Kidney epithelial cell (primary cell): Measurements from ENCODE around the gene RBMS1. TPM values are rescaled to one million over a fixed set of nuclear protein-coding genes. Genes with fewer than 3 reads are reported as not detected.

Experiments
- DNase-seq: peaks from one replicate; pipeline ENCODE4 v3.0.0-alpha.2; 2010; ENCODE audit warnings: low read depth
- H3K27me3 ChIP-seq: 2 replicates; pipeline ENCODE4 v1.6.0; 2011; ENCODE audit warnings: low read length; ENCODE audit not compliant: control insufficient read depth, insufficient read depth
- H3K36me3 ChIP-seq: 2 replicates; pipeline ENCODE4 v1.5.1; 2011; ENCODE audit warnings: low read length; ENCODE audit not compliant: control insufficient read depth, insufficient read depth
- H3K4me3 ChIP-seq: 2 replicates; pipeline ENCODE4 v1.5.1; 2011; ENCODE audit warnings: low read depth, mild to moderate bottlenecking, control low read depth, low read length
- CTCF ChIP-seq: IDR thresholded peaks from 2 replicates; pipeline ENCODE4 v1.5.1; 2011; ENCODE audit warnings: mild to moderate bottlenecking, moderate library complexity, low read length, control low read depth, inconsistent platforms; ENCODE audit not compliant: insufficient read depth, poor library complexity, severe bottlenecking
- total RNA-seq: library from RNA; depleted of rRNA; stranded (reverse); fragments of >200 nt; gene quantifications from 2 replicates; pipeline ENCODE4 v1.2.3, GENCODE V29; 2015

Gene RBMS1
- total RNA-seq, 1 donor from 2014 or later = 52.5 TPM

DNA sequence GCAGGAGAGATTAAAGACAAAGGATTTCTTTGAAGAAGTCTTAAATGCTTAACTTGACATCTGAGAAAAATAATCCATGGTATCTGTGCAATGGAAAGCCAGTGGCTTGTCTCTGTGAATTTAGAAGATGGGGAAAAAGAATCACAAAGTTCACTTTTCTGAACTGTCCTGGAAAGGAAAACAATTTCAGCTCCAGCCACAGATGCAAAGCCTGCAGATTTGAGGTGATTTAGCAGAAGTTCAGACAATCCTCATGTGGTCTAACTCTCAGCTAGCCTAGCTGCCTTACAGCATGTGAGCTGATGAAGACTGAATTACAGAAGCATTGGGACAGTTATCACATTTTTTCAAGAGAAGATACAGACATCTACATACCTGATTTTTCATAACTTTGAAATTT, 166.8 kb downstream of the RBMS1 start:
- no peak for DNase-seq
- Histone ChIP-seq H3K4me3 (no peak overlapping the region), H3K27me3 (no peaks in the 10 kb centered on the region), H3K36me3 (no peaks in the 10 kb centered on the region)
- no peak for TF ChIP-seq CTCF

DNA sequence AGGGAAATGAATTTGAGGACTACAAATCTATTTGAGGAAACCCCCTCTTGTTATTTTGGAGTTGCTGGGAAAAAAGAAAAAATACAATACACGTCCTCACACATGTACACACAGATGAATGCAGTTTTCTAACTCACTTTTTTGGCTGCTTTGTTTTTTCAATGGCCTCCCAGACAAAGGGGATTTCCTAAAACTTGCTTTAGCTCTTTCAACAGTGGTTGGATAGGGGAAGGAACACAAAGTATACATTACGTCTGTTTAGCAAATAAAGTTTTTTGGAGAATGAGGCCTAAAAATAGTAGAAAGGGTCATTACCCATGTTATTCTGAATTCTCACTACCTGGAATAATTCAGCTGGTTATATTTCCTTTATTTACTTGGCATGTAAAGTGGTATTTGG, 168.2 kb downstream of the RBMS1 start:
- Histone ChIP-seq H3K36me3 (no peaks in the 10 kb centered on the region), H3K4me3 (no peak overlapping the region), H3K27me3 (no peaks in the 10 kb centered on the region)
- no peak for DNase-seq
- TF ChIP-seq CTCF = no peak

- Histone ChIP-seq H3K27me3 (no peaks in the 10 kb centered on the region), H3K4me3 (no peak overlapping the region), H3K36me3 (no peaks in the 10 kb centered on the region)
- DNase-seq = no peak
- no peak for TF ChIP-seq CTCF
Measured at GRCh38 chr2:160324917-160325316, 168.7 kb downstream of the RBMS1 start.

DNA sequence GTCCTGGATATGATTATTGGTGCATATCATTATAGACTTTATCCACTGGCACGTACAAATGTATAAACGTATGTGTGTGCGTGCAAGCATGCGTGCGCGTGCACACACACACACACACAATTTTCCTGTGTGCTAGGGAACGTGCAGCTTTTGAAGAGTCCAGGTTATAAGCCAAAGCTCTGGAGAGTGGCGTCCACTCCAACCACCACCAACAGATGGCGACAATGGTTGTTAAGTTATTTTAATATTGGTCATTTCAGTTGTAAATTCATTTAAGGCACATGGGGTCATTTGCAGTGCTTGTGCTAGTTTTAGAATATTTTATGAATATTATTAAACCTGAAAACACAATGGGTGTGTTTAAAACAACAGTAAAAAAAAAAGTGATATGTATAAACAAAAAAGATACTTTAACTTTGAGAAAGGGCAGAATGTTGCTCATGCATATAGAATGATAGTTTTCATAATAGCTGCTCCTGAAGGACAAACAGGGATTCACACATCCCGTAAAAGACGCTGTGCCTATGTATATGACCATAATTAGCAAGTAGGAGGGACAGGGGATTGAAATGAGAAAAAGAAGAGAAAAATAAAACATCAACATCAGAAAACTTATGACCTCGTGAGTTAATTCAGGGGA, 169.3 kb downstream of the RBMS1 start:
- peak; percentile 70 for TF ChIP-seq CTCF
- Histone ChIP-seq H3K27me3 (no peaks in the 10 kb centered on the region), H3K4me3 (no peak overlapping the region), H3K36me3 (no peaks in the 10 kb centered on the region)
- no peak for DNase-seq

DNA sequence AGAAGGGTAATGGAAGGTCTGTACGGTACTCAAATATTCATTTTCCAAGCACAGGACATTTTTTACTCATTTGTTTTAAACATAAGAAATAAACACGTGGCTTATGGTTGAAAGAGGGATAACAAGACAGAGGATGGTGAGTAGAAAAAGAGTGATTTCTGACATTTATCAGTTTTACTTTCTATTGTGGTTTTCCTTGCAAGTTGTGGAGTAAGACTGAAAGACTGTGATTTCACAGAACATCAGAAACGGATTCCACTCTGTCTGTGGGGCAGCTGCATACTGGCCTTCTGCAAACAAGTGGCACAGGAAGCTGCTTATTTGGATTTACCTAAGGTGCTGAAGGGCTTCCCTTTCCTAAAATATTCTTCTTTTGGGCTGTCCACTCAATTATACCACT, 171.3 kb downstream of the RBMS1 start:
- Histone ChIP-seq H3K4me3 (no peak overlapping the region), H3K36me3 (no peaks in the 10 kb centered on the region), H3K27me3 (no peaks in the 10 kb centered on the region)
- TF ChIP-seq CTCF = no peak
- no peak for DNase-seq

- Histone ChIP-seq H3K36me3 (no peaks in the 10 kb centered on the region), H3K27me3 (no peaks in the 10 kb centered on the region), H3K4me3 (no peak overlapping the region)
- no peak for DNase-seq
- TF ChIP-seq CTCF = no peak
Measured at GRCh38 chr2:160321006-160321405, 172.6 kb downstream of the RBMS1 start.
